PC-3 (cell line): Measurements from ENCODE around the gene CSMD2. TPM values are rescaled to one million over a fixed set of nuclear protein-coding genes. Genes with fewer than 3 reads are reported as not detected.

Experiments
- ATAC-seq: fragments of 200-7000 bp; cut with Tn5 transposase; 2 replicates; pipeline ENCODE4 v1.9.1; 2020; ENCODE audit warnings: mild to moderate bottlenecking, moderate library complexity
- BruUV-seq: library from RNA; stranded (reverse); fragments of 400-500 nt; replicated peaks from 2 replicates; lab custom pipeline; 2021; lab: Mats Ljungman, UMichigan
- CTCF ChIA-PET: fragments of 300-600 bp; sonication (Branson Sonifier 250); formaldehyde crosslinking; loops from one replicate; lab custom pipeline; 2022; ENCODE audit warnings: antibody characterized with exemption; lab: Charles Lee
- POLR2A ChIA-PET: fragments of 300-600 bp; sonication (Branson Sonifier 250); formaldehyde crosslinking; loops from one replicate; lab custom pipeline; 2022; ENCODE audit warnings: antibody characterized with exemption; ENCODE audit not compliant: unreplicated experiment; lab: Charles Lee
- DNase-seq: peaks from one replicate; pipeline ENCODE4 v3.0.0-alpha.2; 2015
- H2AFZ ChIP-seq: fragments of 300-600 bp; sonication (generic); 2 replicates; pipeline ENCODE4 v1.6.0; 2016; ENCODE audit warnings: antibody characterized with exemption, low read length
- H3F3A ChIP-seq: fragments of 300-600 bp; sonication (generic); one replicate; pipeline ENCODE4 v1.6.0; 2017; ENCODE audit warnings: antibody characterized with exemption, low read length, control low read depth, mild to moderate bottlenecking; ENCODE audit not compliant: unreplicated experiment
- H3K27ac ChIP-seq: fragments of 300-600 bp; sonication (generic); 2 replicates; pipeline ENCODE4 v1.5.1; 2016; ENCODE audit warnings: mild to moderate bottlenecking, low read length
- H3K27me3 ChIP-seq: fragments of 300-600 bp; sonication (generic); 2 replicates; pipeline ENCODE4 v1.6.1; 2016; ENCODE audit warnings: low read length, mixed read lengths
- H3K36me3 ChIP-seq: fragments of 300-600 bp; sonication (generic); 2 replicates; pipeline ENCODE4 v1.6.1; 2016; ENCODE audit warnings: low read depth, mixed run types, low read length, mixed read lengths
- H3K4me1 ChIP-seq: fragments of 300-600 bp; sonication (generic); 2 replicates; pipeline ENCODE4 v1.5.1; 2016; ENCODE audit warnings: low read length; ENCODE audit not compliant: insufficient read depth
- H3K4me2 ChIP-seq: fragments of 300-600 bp; sonication (generic); 2 replicates; pipeline ENCODE4 v1.6.0; 2016; ENCODE audit warnings: low read length
- H3K4me3 ChIP-seq: fragments of 300-600 bp; sonication (generic); 2 replicates; pipeline ENCODE4 v1.5.1; 2016; ENCODE audit warnings: mild to moderate bottlenecking, low read length, mixed read lengths
- H3K79me2 ChIP-seq: fragments of 300-600 bp; sonication (generic); 2 replicates; pipeline ENCODE4 v1.6.1; 2017; ENCODE audit warnings: low read length, mixed read lengths
- H3K9ac ChIP-seq: fragments of 300-600 bp; sonication (generic); 2 replicates; pipeline ENCODE4 v1.6.0; 2016; ENCODE audit warnings: mild to moderate bottlenecking, low read length
- H3K9me2 ChIP-seq: fragments of 300-600 bp; sonication (generic); replicated peaks from 2 replicates; pipeline ENCODE4 v1.6.1; 2016; ENCODE audit warnings: mixed run types, low read length, mixed read lengths
- H3K9me3 ChIP-seq: fragments of 300-600 bp; sonication (generic); 2 replicates; pipeline ENCODE4 v1.6.1; 2016; ENCODE audit warnings: low read length, mixed read lengths
- H4K20me1 ChIP-seq: fragments of 300-600 bp; sonication (generic); 2 replicates; pipeline ENCODE4 v1.6.1; 2016; ENCODE audit warnings: low read length, mixed read lengths
- CTCF ChIP-seq: fragments of 300-600 bp; sonication (generic); conservative IDR thresholded peaks from 2 replicates; pipeline ENCODE4 v1.5.1; 2017; ENCODE audit warnings: antibody characterized with exemption, low read depth, mild to moderate bottlenecking, low read length
- EZH2 ChIP-seq: fragments of 300-600 bp; sonication (generic); IDR thresholded peaks from one replicate; pipeline ENCODE4 v1.6.1; 2017; ENCODE audit warnings: antibody characterized with exemption, mild to moderate bottlenecking, low read length; ENCODE audit not compliant: unreplicated experiment
- EZH2phosphoT487 ChIP-seq: fragments of 300-600 bp; sonication (generic); IDR thresholded peaks from 2 replicates; pipeline ENCODE4 v1.6.1; 2018; ENCODE audit warnings: mild to moderate bottlenecking, antibody characterized with exemption, low read length, borderline replicate concordance
- intact Hi-C: fragments of 100-400 bp; cut with micrococcal nuclease; formaldehyde crosslinking; loops from 2 replicates; pipeline ENCODE4 v1.9.0; 2023
- total RNA-seq: library from RNA; depleted of rRNA; stranded (reverse); fragments of >200 nt; gene quantifications from 2 replicates; pipeline ENCODE4 v1.2.3, GENCODE V29; 2014

The CSMD2 gene
- total RNA-seq, 1 experiment from 2014 or later = not detected

GRCh38 chr1:33878392-33878791, 286.6 kb downstream of the CSMD2 start:
- Histone ChIP-seq H3K9ac (no peak overlapping the region), H3K27ac (no peak overlapping the region), H3K79me2 (no peaks in the 10 kb centered on the region), H3K36me3 (no peaks in the 10 kb centered on the region), H3K27me3 (no peaks in the 10 kb centered on the region), H2AFZ (no peak overlapping the region), H3K4me1 (no peaks in the 10 kb centered on the region), H3K9me2 (no peaks in the 10 kb centered on the region), H3K4me3 (no peak overlapping the region), H3K4me2 (no peak overlapping the region), H4K20me1 (no peaks in the 10 kb centered on the region), H3F3A (no peaks in the 10 kb centered on the region), H3K9me3 (no peaks in the 10 kb centered on the region)
- ATAC-seq (no peak), DNase-seq (no peak)
- ChIA-PET CTCF (no interaction called here), POLR2A (no interaction called here)
- TF ChIP-seq EZH2phosphoT487 = no peak
- TF ChIP-seq CTCF = no peak
- TF ChIP-seq EZH2 = no peak
- intact Hi-C loops = no loop called here
- BruUV-seq = no TSS peak

- Histone ChIP-seq H3K27ac (no peak overlapping the region), H3K9me2 (no peaks in the 10 kb centered on the region), H3F3A (no peaks in the 10 kb centered on the region), H3K4me3 (no peak overlapping the region), H3K9me3 (no peaks in the 10 kb centered on the region), H2AFZ (no peak overlapping the region), H3K4me2 (no peak overlapping the region), H3K79me2 (no peaks in the 10 kb centered on the region), H3K9ac (no peak overlapping the region), H4K20me1 (no peaks in the 10 kb centered on the region), H3K36me3 (no peaks in the 10 kb centered on the region), H3K27me3 (no peaks in the 10 kb centered on the region), H3K4me1 (no peaks in the 10 kb centered on the region)
- intact Hi-C loops = no loop called here
- peak; percentile 46 for DNase-seq
- no peak for ATAC-seq
- POLR2A ChIA-PET = no interaction called here
- TF ChIP-seq CTCF = no peak
- no peak for TF ChIP-seq EZH2phosphoT487
- no peak for TF ChIP-seq EZH2
- no TSS peak for BruUV-seq
- CTCF ChIA-PET = no interaction called here
Observed at GRCh38 chr1:33876970-33877650, 287.9 kb downstream of the CSMD2 start.

GRCh38 chr1:33875862-33876261, 289.2 kb downstream of the CSMD2 start:
- H3F3A ChIP-seq = no peaks in the 10 kb centered on the region
- TF ChIP-seq EZH2phosphoT487 (no peak), EZH2 (no peak), CTCF (no peak)
- no peak overlapping the region for H3K27ac ChIP-seq
- ATAC-seq = no peak
- no peaks in the 10 kb centered on the region for H3K27me3 ChIP-seq
- H3K79me2 ChIP-seq = no peaks in the 10 kb centered on the region
- no peak overlapping the region for H3K9ac ChIP-seq
- H2AFZ ChIP-seq = no peak overlapping the region
- H3K9me3 ChIP-seq = no peaks in the 10 kb centered on the region
- CTCF ChIA-PET = no interaction called here
- no peak overlapping the region for H3K4me3 ChIP-seq
- H3K4me2 ChIP-seq = no peak overlapping the region
- no peaks in the 10 kb centered on the region for H3K4me1 ChIP-seq
- no peaks in the 10 kb centered on the region for H4K20me1 ChIP-seq
- intact Hi-C loops = no loop called here
- BruUV-seq = no TSS peak
- POLR2A ChIA-PET = no interaction called here
- no peaks in the 10 kb centered on the region for H3K9me2 ChIP-seq
- no peak for DNase-seq
- no peaks in the 10 kb centered on the region for H3K36me3 ChIP-seq
